ENCODE measurements around the gene KCNQ2.

DNA sequence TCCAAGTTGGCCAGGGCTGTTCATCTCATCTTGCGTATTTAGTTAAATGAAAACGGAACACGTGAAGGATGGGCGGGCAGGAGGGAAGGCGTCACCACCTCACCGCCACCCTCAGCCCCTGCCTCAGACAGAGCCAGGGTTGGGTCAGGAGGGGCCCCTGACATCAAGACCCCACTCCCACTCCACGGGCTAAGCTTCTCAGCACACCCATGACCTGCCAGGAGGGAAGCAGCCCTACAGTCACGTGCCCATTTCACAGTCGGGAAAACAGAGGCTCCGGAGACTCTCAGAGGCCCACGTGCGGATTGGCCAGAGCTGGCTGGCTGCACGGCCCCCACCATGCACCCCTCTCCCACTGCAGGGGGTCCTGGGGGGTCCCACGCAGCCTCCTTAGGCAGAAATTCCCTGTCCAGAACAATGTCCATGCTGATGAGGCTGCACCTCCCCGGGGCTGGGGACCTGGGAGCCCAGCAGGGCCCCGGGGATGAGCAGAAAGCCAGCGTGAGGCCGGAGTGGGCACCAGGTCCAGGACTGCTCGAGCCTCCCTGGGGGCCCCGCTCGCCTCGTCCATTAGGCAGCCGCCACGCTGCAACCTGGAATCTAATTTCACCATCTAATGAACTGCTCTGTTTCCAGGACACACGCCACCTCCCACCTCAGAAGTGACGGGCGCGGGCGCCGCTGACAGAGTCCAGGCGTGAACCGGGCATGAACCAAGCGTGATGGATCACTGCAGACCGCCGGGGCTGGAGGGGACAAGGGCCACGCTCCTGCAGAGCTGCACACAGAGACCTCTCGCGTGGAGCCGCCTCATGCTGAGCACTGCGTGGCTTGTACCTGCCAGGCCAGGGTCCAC lies 15.8 kb downstream of the KCNQ2 start:
- TF ChIP-seq, protein P1, sequence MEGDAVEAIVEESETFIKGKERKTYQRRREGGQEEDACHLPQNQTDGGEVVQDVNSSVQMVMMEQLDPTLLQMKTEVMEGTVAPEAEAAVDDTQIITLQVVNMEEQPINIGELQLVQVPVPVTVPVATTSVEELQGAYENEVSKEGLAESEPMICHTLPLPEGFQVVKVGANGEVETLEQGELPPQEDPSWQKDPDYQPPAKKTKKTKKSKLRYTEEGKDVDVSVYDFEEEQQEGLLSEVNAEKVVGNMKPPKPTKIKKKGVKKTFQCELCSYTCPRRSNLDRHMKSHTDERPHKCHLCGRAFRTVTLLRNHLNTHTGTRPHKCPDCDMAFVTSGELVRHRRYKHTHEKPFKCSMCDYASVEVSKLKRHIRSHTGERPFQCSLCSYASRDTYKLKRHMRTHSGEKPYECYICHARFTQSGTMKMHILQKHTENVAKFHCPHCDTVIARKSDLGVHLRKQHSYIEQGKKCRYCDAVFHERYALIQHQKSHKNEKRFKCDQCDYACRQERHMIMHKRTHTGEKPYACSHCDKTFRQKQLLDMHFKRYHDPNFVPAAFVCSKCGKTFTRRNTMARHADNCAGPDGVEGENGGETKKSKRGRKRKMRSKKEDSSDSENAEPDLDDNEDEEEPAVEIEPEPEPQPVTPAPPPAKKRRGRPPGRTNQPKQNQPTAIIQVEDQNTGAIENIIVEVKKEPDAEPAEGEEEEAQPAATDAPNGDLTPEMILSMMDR (IDR thresholded peaks at IDR 0.05): no peak
- no peak for TF ChIP-seq POLR2A (IDR thresholded peaks at IDR 0.05)
